Liver (tissue), 9 donors: ENCODE data around the gene DMTF1. TPM values are rescaled to one million over a fixed set of nuclear protein-coding genes. Genes with fewer than 3 reads are reported as not detected.

ENCODE experiments used
- DNase-seq: peaks from one replicate; pipeline ENCODE4 v3.0.0-alpha.2; 2017; ENCODE audit warnings: low spot score
- H3K27ac ChIP-seq, 2 donors: one replicate each; pipeline ENCODE4 v1.7.0; 2013; ENCODE audit warnings: inconsistent platforms in 2 of 2, low read length in 2 of 2, control low read depth in 1 of 2, low read depth in 1 of 2, mild to moderate bottlenecking in 1 of 2
- H3K27me3 ChIP-seq, 4 donors: one replicate each; pipeline versions ENCODE4 v1.6.1 to v1.7.0; 2013; ENCODE audit warnings: low read length in 3 of 4, inconsistent platforms in 1 of 4, mild to moderate bottlenecking in 1 of 4, moderate library complexity in 1 of 4; ENCODE audit not compliant: control insufficient read depth in 4 of 4, insufficient read depth in 4 of 4
- H3K36me3 ChIP-seq, 4 donors: one replicate each; pipeline versions ENCODE4 v1.6.1 to v1.7.0; 2013; ENCODE audit warnings: low read length in 3 of 4, mild to moderate bottlenecking in 3 of 4, low read depth in 1 of 4, moderate library complexity in 1 of 4; ENCODE audit not compliant: control insufficient read depth in 4 of 4, insufficient read depth in 3 of 4
- H3K4me1 ChIP-seq, 4 donors: one replicate each; pipeline versions ENCODE4 v1.6.1 to v1.7.0; 2013; ENCODE audit warnings: low read length in 3 of 4, mild to moderate bottlenecking in 3 of 4, moderate library complexity in 1 of 4; ENCODE audit not compliant: control insufficient read depth in 4 of 4, insufficient read depth in 4 of 4
- H3K4me3 ChIP-seq, 3 donors: one replicate each; pipeline versions ENCODE4 v1.6.1 to v1.7.0; 2013; ENCODE audit warnings: low read length in 3 of 3, control low read depth in 1 of 3, low read depth in 1 of 3, mild to moderate bottlenecking in 1 of 3
- H3K9ac ChIP-seq, 2 donors: one replicate each; pipeline ENCODE4 v1.7.0; 2013; ENCODE audit warnings: low read length in 2 of 2, mild to moderate bottlenecking in 2 of 2, moderate library complexity in 2 of 2, control low read depth in 1 of 2, low read depth in 1 of 2
- H3K9me3 ChIP-seq, 4 donors: one replicate each; pipeline versions ENCODE4 v1.6.1 to v1.7.0; 2013; ENCODE audit warnings: low read length in 3 of 4; ENCODE audit not compliant: control insufficient read depth in 4 of 4
- ATF3 ChIP-seq: IDR thresholded peaks from 2 replicates; pipeline ENCODE4 v1.6.1; 2016; ENCODE audit warnings: antibody characterized with exemption
- EGR1 ChIP-seq, 2 donors: IDR thresholded peaks; 2 replicates each; pipeline ENCODE4 v1.6.1; 2016 to 2018; ENCODE audit warnings: antibody characterized with exemption in 2 of 2, low read depth in 2 of 2
- FOXA1 ChIP-seq: IDR thresholded peaks from 2 replicates; pipeline ENCODE4 v1.6.1; 2016; ENCODE audit warnings: antibody characterized with exemption
- FOXA2 ChIP-seq: IDR thresholded peaks from 2 replicates; pipeline ENCODE4 v1.6.1; 2016; ENCODE audit warnings: antibody characterized with exemption
- GABPA ChIP-seq, 2 donors: IDR thresholded peaks in 1 of 2; conservative IDR thresholded peaks in 1 of 2; 2 replicates each; pipeline ENCODE4 v1.6.1; 2016; ENCODE audit warnings: antibody characterized with exemption in 2 of 2, mild to moderate bottlenecking in 1 of 2, moderate library complexity in 1 of 2
- HNF4A ChIP-seq, 2 donors: conservative IDR thresholded peaks; 2 replicates each; pipeline ENCODE4 v1.6.1; 2016; ENCODE audit warnings: antibody characterized with exemption in 2 of 2, mild to moderate bottlenecking in 2 of 2
- HNF4G ChIP-seq: IDR thresholded peaks from 2 replicates; pipeline ENCODE4 v1.6.1; 2016; ENCODE audit warnings: antibody characterized with exemption
- JUND ChIP-seq, 2 donors: IDR thresholded peaks; 2 replicates each; pipeline ENCODE4 v1.6.1; 2016; ENCODE audit warnings: antibody characterized with exemption in 2 of 2
- NR2F2 ChIP-seq: IDR thresholded peaks from 2 replicates; pipeline ENCODE4 v1.6.1; 2016; ENCODE audit warnings: antibody characterized with exemption
- RAD21 ChIP-seq, 2 donors: IDR thresholded peaks; 2 replicates each; pipeline ENCODE4 v1.6.1; 2016; ENCODE audit warnings: antibody characterized with exemption in 2 of 2, mild to moderate bottlenecking in 2 of 2
- RXRA ChIP-seq, 2 donors: IDR thresholded peaks; 2 replicates each; pipeline ENCODE4 v1.6.1; 2017 to 2018; ENCODE audit warnings: antibody characterized with exemption in 2 of 2, mild to moderate bottlenecking in 1 of 2
- SP1 ChIP-seq: IDR thresholded peaks from 2 replicates; pipeline ENCODE4 v1.6.1; 2018; ENCODE audit warnings: antibody characterized with exemption, mild to moderate bottlenecking
- TAF1 ChIP-seq: conservative IDR thresholded peaks from 2 replicates; pipeline ENCODE4 v1.6.1; 2016; ENCODE audit warnings: antibody characterized with exemption, mild to moderate bottlenecking
- YY1 ChIP-seq: IDR thresholded peaks from 2 replicates; pipeline ENCODE4 v1.6.1; 2016; ENCODE audit warnings: antibody characterized with exemption, mild to moderate bottlenecking
- WGBS: extraction: QIAGEN DNeasy Blood & Tissue Kit; methylation state at CpG from one replicate; pipeline ENCODE4 v1.1.7; 2013; 5-methylcytosine and 5-hydroxymethylcytosine counted together
- polyA plus RNA-seq, 2 donors: library from polyadenylated mRNA; stranded (reverse) in 1 of 2; unstranded in 1 of 2; fragments of 200-250 nt in 1 of 2; fragments of >200 nt in 1 of 2; fragmentation: Nextera tagmentation in 1 of 2; extraction: Ambion mirVana in 1 of 2; gene quantifications; one replicate each; pipeline versions ENCODE4 v1.2.1 to v1.2.3, GENCODE V29; 2013 to 2015
- total RNA-seq, 2 donors: library from RNA; depleted of rRNA; stranded (reverse); fragments of >200 nt; gene quantifications; one replicate each; pipeline ENCODE4 v1.2.3, GENCODE V29; 2014
- TF ChIP-seq, protein P1 (sequence below): IDR thresholded peaks from 2 replicates; pipeline ENCODE4 v1.6.1; 2016; ENCODE audit warnings: antibody characterized with exemption
- TF ChIP-seq, protein P2 (sequence below): IDR thresholded peaks from 2 replicates; pipeline ENCODE4 v1.6.1; 2016; ENCODE audit warnings: antibody characterized with exemption, mild to moderate bottlenecking
- TF ChIP-seq, protein P3 (sequence below): fragments of 150-350 bp; IDR thresholded peaks from 2 replicates; pipeline ENCODE4 v1.5.1; 2017; ENCODE audit warnings: improper control_type of control experiment, low read depth, low read length; ENCODE audit not compliant: missing input control
- TF ChIP-seq, protein P4 (sequence below): IDR thresholded peaks from 2 replicates; pipeline ENCODE4 v1.6.1; 2016; ENCODE audit warnings: antibody characterized with exemption
- donor health status: healthy.
- donor health status: healthy.
- donor health status: healthy.
- donor health status: healthy.
- donor health status: healthy.

The DMTF1 gene
- total and polyA plus RNA-seq, 4 donors: 6.5 to 54.6 (median 26.0) TPM

DNA sequence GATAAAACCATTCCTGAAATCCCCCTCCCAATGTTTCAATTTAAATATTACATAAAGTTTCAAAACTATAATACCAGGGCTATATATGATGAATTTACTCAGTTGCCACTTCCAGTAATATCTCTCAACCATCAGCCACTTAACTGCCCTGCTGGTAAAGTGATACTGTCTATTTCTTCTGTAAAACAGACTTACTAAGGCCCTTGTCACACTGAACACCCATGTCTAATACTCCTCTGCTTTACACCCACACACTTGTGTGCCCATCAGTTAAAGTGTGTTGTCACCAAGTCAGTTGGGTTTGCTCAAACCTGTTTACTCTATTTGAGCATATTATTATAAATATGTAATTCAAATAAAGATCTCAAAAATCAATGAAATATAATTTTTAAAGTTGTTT lies 29.1 kb upstream of the DMTF1 start:
- H3K4me1 ChIP-seq: no peaks in the 10 kb centered on the region
- DNase-seq: no peak
- H3K27me3 ChIP-seq: no peaks in the 10 kb centered on the region
- H3K4me3 ChIP-seq: no peak overlapping the region
- H3K36me3 ChIP-seq: no peaks in the 10 kb centered on the region
- H3K27ac ChIP-seq: no peak overlapping the region
- no peak overlapping the region for H3K9ac ChIP-seq
- TF ChIP-seq, protein P1, sequence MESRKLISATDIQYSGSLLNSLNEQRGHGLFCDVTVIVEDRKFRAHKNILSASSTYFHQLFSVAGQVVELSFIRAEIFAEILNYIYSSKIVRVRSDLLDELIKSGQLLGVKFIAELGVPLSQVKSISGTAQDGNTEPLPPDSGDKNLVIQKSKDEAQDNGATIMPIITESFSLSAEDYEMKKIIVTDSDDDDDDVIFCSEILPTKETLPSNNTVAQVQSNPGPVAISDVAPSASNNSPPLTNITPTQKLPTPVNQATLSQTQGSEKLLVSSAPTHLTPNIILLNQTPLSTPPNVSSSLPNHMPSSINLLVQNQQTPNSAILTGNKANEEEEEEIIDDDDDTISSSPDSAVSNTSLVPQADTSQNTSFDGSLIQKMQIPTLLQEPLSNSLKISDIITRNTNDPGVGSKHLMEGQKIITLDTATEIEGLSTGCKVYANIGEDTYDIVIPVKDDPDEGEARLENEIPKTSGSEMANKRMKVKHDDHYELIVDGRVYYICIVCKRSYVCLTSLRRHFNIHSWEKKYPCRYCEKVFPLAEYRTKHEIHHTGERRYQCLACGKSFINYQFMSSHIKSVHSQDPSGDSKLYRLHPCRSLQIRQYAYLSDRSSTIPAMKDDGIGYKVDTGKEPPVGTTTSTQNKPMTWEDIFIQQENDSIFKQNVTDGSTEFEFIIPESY: no peak
- no peak for TF ChIP-seq RXRA (IDR thresholded peaks at IDR 0.05)
- no peak for TF ChIP-seq SP1
- no peak for TF ChIP-seq EGR1 (IDR thresholded peaks at IDR 0.05; ENCODE audit: low read depth in 2 of 2)
- H3K9me3 ChIP-seq: no peaks in the 10 kb centered on the region

GRCh38 chr7:87127019-87127418 lies 25.2 kb upstream of the DMTF1 start:
- Histone ChIP-seq H3K4me1 (no peaks in the 10 kb centered on the region), H3K9ac (no peak overlapping the region), H3K27me3 (no peaks in the 10 kb centered on the region), H3K4me3 (no peak overlapping the region), H3K9me3 (no peaks in the 10 kb centered on the region), H3K27ac (no peak overlapping the region), H3K36me3 (no peaks in the 10 kb centered on the region)
- WGBS: 84% methylated on average over 7 of the region's 7 CpGs
- DNase-seq: no peak
- TF ChIP-seq TAF1: no peak
- TF ChIP-seq, protein P2, sequence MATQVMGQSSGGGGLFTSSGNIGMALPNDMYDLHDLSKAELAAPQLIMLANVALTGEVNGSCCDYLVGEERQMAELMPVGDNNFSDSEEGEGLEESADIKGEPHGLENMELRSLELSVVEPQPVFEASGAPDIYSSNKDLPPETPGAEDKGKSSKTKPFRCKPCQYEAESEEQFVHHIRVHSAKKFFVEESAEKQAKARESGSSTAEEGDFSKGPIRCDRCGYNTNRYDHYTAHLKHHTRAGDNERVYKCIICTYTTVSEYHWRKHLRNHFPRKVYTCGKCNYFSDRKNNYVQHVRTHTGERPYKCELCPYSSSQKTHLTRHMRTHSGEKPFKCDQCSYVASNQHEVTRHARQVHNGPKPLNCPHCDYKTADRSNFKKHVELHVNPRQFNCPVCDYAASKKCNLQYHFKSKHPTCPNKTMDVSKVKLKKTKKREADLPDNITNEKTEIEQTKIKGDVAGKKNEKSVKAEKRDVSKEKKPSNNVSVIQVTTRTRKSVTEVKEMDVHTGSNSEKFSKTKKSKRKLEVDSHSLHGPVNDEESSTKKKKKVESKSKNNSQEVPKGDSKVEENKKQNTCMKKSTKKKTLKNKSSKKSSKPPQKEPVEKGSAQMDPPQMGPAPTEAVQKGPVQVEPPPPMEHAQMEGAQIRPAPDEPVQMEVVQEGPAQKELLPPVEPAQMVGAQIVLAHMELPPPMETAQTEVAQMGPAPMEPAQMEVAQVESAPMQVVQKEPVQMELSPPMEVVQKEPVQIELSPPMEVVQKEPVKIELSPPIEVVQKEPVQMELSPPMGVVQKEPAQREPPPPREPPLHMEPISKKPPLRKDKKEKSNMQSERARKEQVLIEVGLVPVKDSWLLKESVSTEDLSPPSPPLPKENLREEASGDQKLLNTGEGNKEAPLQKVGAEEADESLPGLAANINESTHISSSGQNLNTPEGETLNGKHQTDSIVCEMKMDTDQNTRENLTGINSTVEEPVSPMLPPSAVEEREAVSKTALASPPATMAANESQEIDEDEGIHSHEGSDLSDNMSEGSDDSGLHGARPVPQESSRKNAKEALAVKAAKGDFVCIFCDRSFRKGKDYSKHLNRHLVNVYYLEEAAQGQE: no peak
- no peak for TF ChIP-seq HNF4G
- TF ChIP-seq FOXA2: no peak
- no peak for TF ChIP-seq RAD21 (IDR thresholded peaks at IDR 0.05)
- TF ChIP-seq GABPA (IDR thresholded peaks at IDR 0.05 in 1 of 2, conservative IDR thresholded peaks at IDR 0.05 in 1 of 2): no peak
- TF ChIP-seq YY1: no peak
- no peak for TF ChIP-seq NR2F2
- TF ChIP-seq, protein P1: no peak
- no peak for TF ChIP-seq RXRA (IDR thresholded peaks at IDR 0.05)
- TF ChIP-seq ATF3: no peak
- TF ChIP-seq, protein P3, sequence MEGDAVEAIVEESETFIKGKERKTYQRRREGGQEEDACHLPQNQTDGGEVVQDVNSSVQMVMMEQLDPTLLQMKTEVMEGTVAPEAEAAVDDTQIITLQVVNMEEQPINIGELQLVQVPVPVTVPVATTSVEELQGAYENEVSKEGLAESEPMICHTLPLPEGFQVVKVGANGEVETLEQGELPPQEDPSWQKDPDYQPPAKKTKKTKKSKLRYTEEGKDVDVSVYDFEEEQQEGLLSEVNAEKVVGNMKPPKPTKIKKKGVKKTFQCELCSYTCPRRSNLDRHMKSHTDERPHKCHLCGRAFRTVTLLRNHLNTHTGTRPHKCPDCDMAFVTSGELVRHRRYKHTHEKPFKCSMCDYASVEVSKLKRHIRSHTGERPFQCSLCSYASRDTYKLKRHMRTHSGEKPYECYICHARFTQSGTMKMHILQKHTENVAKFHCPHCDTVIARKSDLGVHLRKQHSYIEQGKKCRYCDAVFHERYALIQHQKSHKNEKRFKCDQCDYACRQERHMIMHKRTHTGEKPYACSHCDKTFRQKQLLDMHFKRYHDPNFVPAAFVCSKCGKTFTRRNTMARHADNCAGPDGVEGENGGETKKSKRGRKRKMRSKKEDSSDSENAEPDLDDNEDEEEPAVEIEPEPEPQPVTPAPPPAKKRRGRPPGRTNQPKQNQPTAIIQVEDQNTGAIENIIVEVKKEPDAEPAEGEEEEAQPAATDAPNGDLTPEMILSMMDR: no peak
- no peak for TF ChIP-seq FOXA1
- no peak for TF ChIP-seq SP1
- TF ChIP-seq JUND (IDR thresholded peaks at IDR 0.05): no peak
- TF ChIP-seq EGR1 (IDR thresholded peaks at IDR 0.05; ENCODE audit: low read depth in 2 of 2): no peak
- no peak for TF ChIP-seq HNF4A (conservative IDR thresholded peaks at IDR 0.05)
- TF ChIP-seq, protein P4, sequence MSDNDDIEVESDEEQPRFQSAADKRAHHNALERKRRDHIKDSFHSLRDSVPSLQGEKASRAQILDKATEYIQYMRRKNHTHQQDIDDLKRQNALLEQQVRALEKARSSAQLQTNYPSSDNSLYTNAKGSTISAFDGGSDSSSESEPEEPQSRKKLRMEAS: no peak
